GM04503 (cell line): Measurements from ENCODE around the gene DOCK10.

Experiments used
- DNase-seq: peaks from one replicate; pipeline ENCODE4 v3.0.0-alpha.2; 2012; ENCODE audit warnings: low read depth

The DOCK10 gene

GRCh38 chr2:225041207-225041850, 939 bp downstream of the DOCK10 start:
- no peak for DNase-seq

- DNase-seq = no peak
Measured at GRCh38 chr2:225040856-225041206, 1.4 kb downstream of the DOCK10 start.

DNA sequence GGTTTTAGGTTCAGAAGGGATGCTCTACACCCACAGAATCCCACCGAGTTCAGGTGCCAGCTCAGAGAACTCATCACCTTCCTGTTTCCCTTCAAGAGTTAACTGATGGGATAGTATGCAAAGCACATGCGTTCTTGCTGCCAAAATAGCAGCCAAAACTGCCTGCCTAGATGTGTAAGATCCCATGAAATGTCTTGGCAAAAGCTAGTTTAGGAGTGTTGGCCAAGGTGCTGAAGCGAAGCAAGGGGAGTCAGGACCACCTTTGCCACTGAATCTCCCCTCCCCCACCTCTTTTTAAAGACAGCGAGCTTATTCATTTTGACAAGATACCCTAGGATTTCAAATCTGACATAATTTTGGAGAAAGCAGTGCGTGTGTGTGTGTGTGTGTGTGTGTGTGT, 2.1 kb downstream of the DOCK10 start:
- no peak for DNase-seq

- DNase-seq = no peak
Measured at GRCh38 chr2:225038231-225038523, 4.1 kb downstream of the DOCK10 start.

GRCh38 chr2:225037415-225038230, 4.6 kb downstream of the DOCK10 start:
- no peak for DNase-seq

DNA sequence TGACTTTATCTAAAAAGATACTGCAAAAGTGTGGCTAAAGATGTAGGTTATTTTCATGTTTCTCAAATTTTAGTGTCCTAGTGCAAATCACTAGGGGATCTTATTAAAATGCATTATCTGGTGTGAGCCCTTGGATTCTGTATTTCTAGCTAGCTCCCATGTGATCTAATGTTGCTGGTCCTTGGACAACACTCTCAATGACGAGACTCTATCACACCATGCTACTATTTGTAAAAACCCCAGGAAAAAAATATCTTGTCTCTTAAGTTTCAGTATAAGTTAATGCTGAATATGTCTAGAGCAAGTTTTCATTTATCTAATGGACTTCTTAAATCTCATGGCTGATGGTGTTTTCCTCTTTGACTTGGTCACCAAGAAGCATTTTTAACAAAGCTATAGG, 5.8 kb downstream of the DOCK10 start:
- DNase-seq = no peak

- DNase-seq = no peak
Measured at GRCh38 chr2:225033440-225034318, 8.6 kb downstream of the DOCK10 start.

- no peak for DNase-seq
Measured at GRCh38 chr2:225032246-225032645, 10.0 kb downstream of the DOCK10 start.

GRCh38 chr2:225031599-225031998, 10.7 kb downstream of the DOCK10 start:
- DNase-seq = no peak

- DNase-seq = no peak
Measured at GRCh38 chr2:225030893-225031292, 11.4 kb downstream of the DOCK10 start.

DNA sequence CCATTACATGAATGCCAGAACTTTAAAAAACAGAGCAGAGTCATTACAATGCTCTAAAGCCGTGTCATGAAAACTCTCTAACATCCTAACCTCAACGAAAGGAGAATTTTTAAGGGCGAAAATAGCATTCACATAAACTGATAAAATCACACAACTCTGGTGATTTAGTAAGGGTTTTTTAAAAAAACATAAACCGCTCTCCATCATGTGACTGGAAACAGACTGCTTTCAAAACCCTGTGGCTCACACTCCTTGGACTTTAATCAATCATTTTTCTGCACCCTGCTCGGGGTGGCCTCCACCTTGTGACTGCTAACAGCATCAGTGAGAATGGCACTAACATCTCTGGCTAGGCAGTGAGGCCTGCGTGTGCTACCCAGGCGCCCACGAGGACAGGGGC, 12.1 kb downstream of the DOCK10 start:
- DNase-seq = no peak

DNA sequence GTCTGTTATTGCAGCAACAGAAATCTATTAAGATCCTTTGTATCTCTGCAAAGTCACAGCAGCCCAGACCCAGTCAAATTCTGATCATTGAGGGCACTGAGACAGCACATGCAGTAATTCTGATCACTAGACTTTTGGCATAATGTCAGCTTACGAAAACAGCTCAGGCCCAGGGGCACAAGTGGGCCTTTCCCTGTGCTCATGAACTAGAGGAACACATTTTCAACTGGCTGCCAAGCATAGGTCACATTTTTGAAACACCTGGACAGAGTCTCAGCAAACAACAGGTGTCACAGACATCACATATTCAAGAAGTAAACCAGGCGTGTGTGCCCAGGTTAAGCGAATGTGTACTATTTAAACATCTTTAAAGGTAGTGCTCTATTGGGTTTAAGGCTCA, 13.7 kb downstream of the DOCK10 start:
- DNase-seq = no peak

DNA sequence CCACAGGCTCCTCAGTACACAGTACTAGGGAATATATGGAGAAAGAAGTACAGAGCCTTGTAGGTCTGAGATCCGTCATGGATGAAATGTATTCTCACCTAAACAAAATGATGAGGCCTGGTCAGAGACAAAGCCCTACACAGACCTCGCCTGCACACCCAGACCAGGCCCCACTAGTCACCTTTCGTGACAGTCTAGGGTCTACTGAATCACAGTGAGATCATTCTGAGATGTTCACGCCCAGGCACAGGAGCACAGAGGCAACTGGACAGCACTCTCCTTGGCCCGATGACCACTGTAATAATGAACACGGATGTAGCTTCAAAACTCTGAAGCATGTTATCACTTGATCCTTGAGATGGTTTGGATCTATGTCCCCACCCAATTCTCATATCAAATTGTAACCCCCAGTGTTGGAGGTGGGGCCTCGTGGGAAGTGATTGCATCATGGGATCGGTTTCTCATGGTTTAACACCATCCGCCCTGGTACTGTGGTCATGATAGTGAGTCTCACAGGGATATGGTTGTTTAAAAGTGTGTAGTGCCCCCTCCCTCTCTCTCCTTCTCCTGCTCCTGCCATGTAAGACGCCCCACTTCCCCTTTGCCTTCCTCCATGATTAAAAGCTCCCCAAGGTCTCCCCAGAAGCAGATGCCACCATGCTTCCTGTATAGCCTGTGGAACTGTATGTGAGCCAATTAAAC, 15.1 kb downstream of the DOCK10 start:
- no peak for DNase-seq

DNA sequence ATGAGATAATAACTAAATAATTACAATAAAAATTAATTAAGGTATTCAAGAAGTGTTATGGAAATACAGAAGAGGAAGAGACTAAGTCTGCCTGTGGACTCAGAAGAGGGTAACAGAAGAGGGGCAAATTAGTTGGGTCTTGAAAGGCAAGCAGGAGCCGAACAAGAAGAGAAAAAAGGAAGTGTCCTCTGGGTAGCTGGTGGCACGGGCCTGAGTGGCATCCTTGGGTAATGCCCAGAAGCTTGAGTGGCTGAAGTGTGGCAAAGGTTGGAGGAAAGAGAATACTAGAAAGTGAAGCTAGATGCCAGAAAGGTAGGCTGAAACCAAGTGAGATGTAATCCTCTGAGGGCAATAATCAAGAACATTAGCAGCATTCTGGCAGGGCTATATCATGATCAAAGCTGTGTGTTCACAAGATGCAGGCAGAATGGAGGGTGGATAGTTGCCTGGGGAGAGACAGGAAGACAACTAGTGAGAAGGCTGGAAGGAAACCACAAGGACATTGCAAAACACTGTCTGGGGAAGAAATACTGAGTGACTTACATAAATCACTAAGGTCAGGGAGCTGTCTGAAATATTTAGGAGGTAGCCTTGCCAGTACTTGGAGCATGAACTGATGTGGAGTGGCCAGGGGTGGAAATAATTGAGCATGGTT, 16.2 kb downstream of the DOCK10 start:
- DNase-seq = peak; percentile 55

GRCh38 chr2:225022188-225022587, 20.1 kb downstream of the DOCK10 start:
- DNase-seq = no peak

DNA sequence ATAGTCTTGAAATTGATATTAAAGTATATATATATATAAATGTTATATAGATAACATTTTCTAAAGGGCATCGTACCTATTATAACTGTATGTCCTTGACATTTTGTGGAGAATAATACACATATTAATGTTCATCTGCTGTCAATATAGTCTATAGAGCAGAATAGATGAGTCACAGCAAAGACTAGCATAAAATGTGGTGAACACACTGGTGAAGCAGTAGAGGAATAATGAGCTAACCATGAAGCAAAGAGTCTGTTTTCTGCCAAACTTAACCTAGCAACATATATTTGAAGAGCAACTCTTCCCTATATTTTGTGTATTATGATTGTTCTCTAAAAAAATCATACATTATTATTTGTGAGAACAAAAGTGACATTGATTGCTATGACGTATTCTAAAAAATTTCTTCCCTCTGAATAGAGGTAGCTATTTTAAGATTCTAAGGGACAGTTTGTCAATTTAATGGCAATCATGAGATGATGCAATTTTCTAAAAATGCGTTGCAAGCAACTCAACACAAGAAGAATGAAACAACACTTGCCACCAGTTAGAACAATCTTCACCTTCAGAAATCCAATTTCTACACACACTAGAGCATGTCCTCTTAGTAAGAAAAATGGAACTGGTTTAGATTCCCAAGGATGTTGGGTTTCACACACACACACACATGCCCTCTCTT, 22.0 kb downstream of the DOCK10 start:
- no peak for DNase-seq

GRCh38 chr2:225019105-225019504, 23.2 kb downstream of the DOCK10 start:
- DNase-seq = no peak

DNA sequence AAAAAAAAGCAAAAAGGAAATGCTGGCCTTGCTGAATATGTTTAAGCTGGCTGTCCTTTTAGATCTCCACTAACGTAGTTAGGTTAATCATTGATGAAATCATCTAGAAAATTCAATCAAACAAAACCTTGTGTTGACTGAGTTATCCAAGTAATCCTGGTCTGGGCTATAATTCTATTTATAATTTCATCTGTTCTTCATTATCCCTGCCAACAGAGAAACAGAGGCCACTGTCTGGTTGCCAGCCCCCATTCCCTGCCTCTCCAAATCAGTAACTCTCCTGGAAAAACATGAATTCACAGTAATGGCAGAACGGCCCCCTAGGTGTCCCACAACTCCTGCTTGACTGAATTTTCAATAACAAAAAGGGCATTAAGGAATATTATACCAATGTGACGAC, 24.6 kb downstream of the DOCK10 start:
- DNase-seq = no peak

- no peak for DNase-seq
Measured at GRCh38 chr2:225017098-225017685, 25.1 kb downstream of the DOCK10 start.

GRCh38 chr2:225013425-225014365, 28.6 kb downstream of the DOCK10 start:
- DNase-seq = no peak
